ENCODE results near the gene CPSF3. TPM values are rescaled to one million over a fixed set of nuclear protein-coding genes. Genes with fewer than 3 reads are reported as not detected.
A peak's percentile ranks its signal among the peaks of the same experiment; 100 is the strongest.

Gene CPSF3
- total RNA-seq: 10 to 100 TPM; 20.9 to 22.4 TPM
- polyA plus RNA-seq: 10 to 100 TPM; 27.8 to 33.7 TPM

- H3K27me3 Mint-ChIP-seq: no peaks in the 10 kb centered on the region
- Histone ChIP-seq H3K4me3 (ENCODE audit: low read length in 2 of 2) (peak within 1 kb of the TSS; percentile 77 to 97), H3K27me3 (ENCODE audit: insufficient read depth, low read length) (no peaks in the 10 kb centered on the region), H3K36me3 (ENCODE audit: insufficient read depth, low read length) (no peaks in the 10 kb centered on the region), H3K27ac (ENCODE audit: low read depth, low read length) (peak within 1 kb of the TSS; percentile 88), H3K4me1 (ENCODE audit: insufficient read depth, low read length) (peaks cover 43% of the 10 kb centered on the region), H3K9me3 (ENCODE audit: control insufficient read depth in 1 of 2, low read length in 2 of 2) (no peaks in the 10 kb centered on the region)
- intact Hi-C loops (cut with micrococcal nuclease): loop anchor here (1.0 to 10.0 kb wide), 7 partner anchors 51 to 1024 kb away; partner anchors contain the start of genes ADAM17, IAH1, KLF11 and ODC1
- ChIA-PET CTCF (ENCODE audit: partially characterized antibody) (interaction anchor here (0.9 to 1.5 kb wide), 3 partner anchors 51 to 132 kb away, joined by 3 to 4 read pairs (median 3); partner anchors contain the start of genes ADAM17 and IAH1), POLR2A (ENCODE audit: partially characterized antibody) (interaction anchor here (0.7 to 4.1 kb wide), 15 partner anchors 10 to 1025 kb away, joined by 3 to 42 read pairs (median 3); partner anchors contain the start of genes ADAM17, IAH1, ODC1 and TAF1B)
- peak within 1 kb of the TSS in 5 of 8 donors; percentile 91 to 93 (median 91) for H3K4me3 Mint-ChIP-seq
- peaks cover 24 to 30% (median 28%) of the 10 kb centered on the region in 4 donors for H3K4me1 Mint-ChIP-seq
- H3K9me3 Mint-ChIP-seq: no peaks in the 10 kb centered on the region
- H3K36me3 Mint-ChIP-seq: peaks cover under 1 to 18% of the 10 kb centered on the region in 2 donors
- H3K27ac Mint-ChIP-seq: peak within 1 kb of the TSS in 6 of 7 donors; percentile 85 to 95 (median 94)
- DNase-seq: peak; percentile 93 to 95 (median 94)
These were observed at the start of gene CPSF3, which contains the start of gene ITGB1BP1 for GRCh38 chr2:9423100-9423921. TSS of gene CPSF3 (plus strand) at chr2:9423654. CDS start at chr2:9423774, 120 bp downstream. TSS of gene ITGB1BP1 (minus strand) at chr2:9423528. CDS start at chr2:9418697, 4,831 bp downstream.

GRCh38 chr2:9374071-9374730, 49.3 kb upstream of the CPSF3 start:
- Mint-ChIP-seq H3K36me3 (no peaks in the 10 kb centered on the region), H3K9me3 (no peaks in the 10 kb centered on the region), H3K27me3 (peaks cover 0 to 22% of the 10 kb centered on the region in 2 donors), H3K4me1 (no peaks in the 10 kb centered on the region), H3K27ac (no peak overlapping the region), H3K4me3 (no peak overlapping the region)
- H3K27me3 ChIP-seq (ENCODE audit: insufficient read depth, low read length): no peaks in the 10 kb centered on the region
- no peaks in the 10 kb centered on the region for H3K4me1 ChIP-seq (ENCODE audit: insufficient read depth, low read length)
- ChIA-PET POLR2A (ENCODE audit: partially characterized antibody) (no interaction called here), CTCF (ENCODE audit: partially characterized antibody) (no interaction called here)
- no peaks in the 10 kb centered on the region for H3K9me3 ChIP-seq (ENCODE audit: control insufficient read depth in 1 of 2, low read length in 2 of 2)
- no peak overlapping the region for H3K27ac ChIP-seq (ENCODE audit: low read depth, low read length)
- no peak for DNase-seq
- H3K4me3 ChIP-seq (ENCODE audit: low read length in 2 of 2): no peak overlapping the region
- no peaks in the 10 kb centered on the region for H3K36me3 ChIP-seq (ENCODE audit: insufficient read depth, low read length)
- intact Hi-C loops (cut with micrococcal nuclease): no loop called here

- DNase-seq: no peak
- Mint-ChIP-seq H3K4me1 (no peaks in the 10 kb centered on the region), H3K4me3 (no peak overlapping the region), H3K27ac (no peak overlapping the region), H3K27me3 (peaks cover 0 to 16% of the 10 kb centered on the region in 2 donors), H3K36me3 (no peaks in the 10 kb centered on the region), H3K9me3 (no peaks in the 10 kb centered on the region)
- intact Hi-C loops (cut with micrococcal nuclease): no loop called here
- Histone ChIP-seq H3K36me3 (ENCODE audit: insufficient read depth, low read length) (no peaks in the 10 kb centered on the region), H3K4me3 (ENCODE audit: low read length in 2 of 2) (no peak overlapping the region), H3K4me1 (ENCODE audit: insufficient read depth, low read length) (no peaks in the 10 kb centered on the region), H3K27ac (ENCODE audit: low read depth, low read length) (no peak overlapping the region), H3K27me3 (ENCODE audit: insufficient read depth, low read length) (no peaks in the 10 kb centered on the region), H3K9me3 (ENCODE audit: control insufficient read depth in 1 of 2, low read length in 2 of 2) (no peaks in the 10 kb centered on the region)
- POLR2A ChIA-PET (ENCODE audit: partially characterized antibody): no interaction called here
- CTCF ChIA-PET (ENCODE audit: partially characterized antibody): no interaction called here
These were observed 47.5 kb upstream of the CPSF3 start for GRCh38 chr2:9375857-9376428.

- H3K9me3 Mint-ChIP-seq: no peaks in the 10 kb centered on the region
- intact Hi-C loops (cut with micrococcal nuclease): no loop called here
These were observed 45.9 kb upstream of the CPSF3 start for GRCh38 chr2:9377461-9378097.

GRCh38 chr2:9378433-9379390, 44.7 kb upstream of the CPSF3 start:
- Histone ChIP-seq H3K4me1 (ENCODE audit: insufficient read depth, low read length) (no peaks in the 10 kb centered on the region), H3K27me3 (ENCODE audit: insufficient read depth, low read length) (no peaks in the 10 kb centered on the region), H3K9me3 (ENCODE audit: control insufficient read depth in 1 of 2, low read length in 2 of 2) (no peaks in the 10 kb centered on the region), H3K4me3 (ENCODE audit: low read length in 2 of 2) (no peak overlapping the region), H3K27ac (ENCODE audit: low read depth, low read length) (no peak overlapping the region), H3K36me3 (ENCODE audit: insufficient read depth, low read length) (no peaks in the 10 kb centered on the region)
- Mint-ChIP-seq H3K27me3 (peaks cover 0 to 13% of the 10 kb centered on the region in 2 donors), H3K4me3 (no peak overlapping the region), H3K36me3 (no peaks in the 10 kb centered on the region), H3K4me1 (no peaks in the 10 kb centered on the region), H3K27ac (no peak overlapping the region), H3K9me3 (no peaks in the 10 kb centered on the region)
- CTCF ChIA-PET (ENCODE audit: partially characterized antibody): no interaction called here
- intact Hi-C loops (cut with micrococcal nuclease): no loop called here
- no peak for DNase-seq
- POLR2A ChIA-PET (ENCODE audit: partially characterized antibody): no interaction called here

More at GRCh38 chr2:9377461-9378097, 45.9 kb upstream of the CPSF3 start:
- Histone ChIP-seq H3K4me3 (ENCODE audit: low read length in 2 of 2) (no peak overlapping the region), H3K27me3 (ENCODE audit: insufficient read depth, low read length) (no peaks in the 10 kb centered on the region), H3K27ac (ENCODE audit: low read depth, low read length) (no peak overlapping the region), H3K36me3 (ENCODE audit: insufficient read depth, low read length) (no peaks in the 10 kb centered on the region), H3K4me1 (ENCODE audit: insufficient read depth, low read length) (no peaks in the 10 kb centered on the region), H3K9me3 (ENCODE audit: control insufficient read depth in 1 of 2, low read length in 2 of 2) (no peaks in the 10 kb centered on the region)
- CTCF ChIA-PET (ENCODE audit: partially characterized antibody): no interaction called here
- Mint-ChIP-seq H3K27ac (no peak overlapping the region), H3K36me3 (no peaks in the 10 kb centered on the region), H3K27me3 (peaks cover 0 to 12% of the 10 kb centered on the region in 2 donors), H3K4me3 (no peak overlapping the region), H3K4me1 (no peaks in the 10 kb centered on the region)
- POLR2A ChIA-PET (ENCODE audit: partially characterized antibody): no interaction called here
- DNase-seq: no peak

- H3K9me3 ChIP-seq (ENCODE audit: control insufficient read depth in 1 of 2, low read length in 2 of 2): no peaks in the 10 kb centered on the region
- H3K9me3 Mint-ChIP-seq: no peaks in the 10 kb centered on the region
- no peak overlapping the region for H3K27ac ChIP-seq (ENCODE audit: low read depth, low read length)
- intact Hi-C loops (cut with micrococcal nuclease): no loop called here
- CTCF ChIA-PET (ENCODE audit: partially characterized antibody): no interaction called here
- peaks cover 0 to 8% of the 10 kb centered on the region in 2 donors for H3K27me3 Mint-ChIP-seq
- no peak overlapping the region for H3K4me3 Mint-ChIP-seq
- H3K4me1 ChIP-seq (ENCODE audit: insufficient read depth, low read length): no peaks in the 10 kb centered on the region
- no peaks in the 10 kb centered on the region for H3K36me3 ChIP-seq (ENCODE audit: insufficient read depth, low read length)
- no peak for DNase-seq
- H3K36me3 Mint-ChIP-seq: no peaks in the 10 kb centered on the region
- POLR2A ChIA-PET (ENCODE audit: partially characterized antibody): no interaction called here
- H3K4me1 Mint-ChIP-seq: no peaks in the 10 kb centered on the region
- no peak overlapping the region for H3K4me3 ChIP-seq (ENCODE audit: low read length in 2 of 2)
- no peaks in the 10 kb centered on the region for H3K27me3 ChIP-seq (ENCODE audit: insufficient read depth, low read length)
- no peak overlapping the region for H3K27ac Mint-ChIP-seq
These were observed 44.1 kb upstream of the CPSF3 start for GRCh38 chr2:9379391-9379755.
